PFSK-1 (cell line): ENCODE measurements around the gene B3GNT4. TPM values are rescaled to one million over a fixed set of nuclear protein-coding genes. Genes with fewer than 3 reads are reported as not detected.

Experiments
- FOXP2 ChIP-seq: optimal IDR thresholded peaks from 2 replicates; pipeline ENCODE3; 2011; ENCODE audit warnings: borderline replicate concordance, control low read depth, inconsistent platforms; ENCODE audit not compliant: insufficient read depth; ENCODE audit errors: extremely low read length, extremely low read depth
- POLR2AphosphoS5 ChIP-seq: IDR thresholded peaks from 2 replicates; pipeline ENCODE4 v1.6.1; 2012; ENCODE audit warnings: low read depth, mild to moderate bottlenecking, control low read depth, low read length, moderate library complexity
- SIN3A ChIP-seq: IDR thresholded peaks from 2 replicates; pipeline ENCODE4 v1.6.1; 2012; ENCODE audit warnings: mild to moderate bottlenecking, low read length, moderate library complexity, borderline replicate concordance; ENCODE audit not compliant: insufficient read depth
- TAF1 ChIP-seq: IDR thresholded peaks from 2 replicates; pipeline ENCODE4 v1.6.1; 2012; ENCODE audit warnings: low read length, control low read depth, borderline replicate concordance; ENCODE audit not compliant: insufficient read depth
- polyA plus RNA-seq: library from polyadenylated mRNA; unstranded; fragments of >200 nt; gene quantifications from one replicate; pipeline ENCODE4 v1.2.1, GENCODE V29; 2012; ENCODE audit warnings: low read depth, missing spikeins; ENCODE audit not compliant: insufficient read length
- TF ChIP-seq, protein P1 (sequence below), 2 experiments: IDR thresholded peaks; 2 replicates each; pipeline versions ENCODE4 v1.6.1 to v1.8.0; 2011 to 2012; ENCODE audit warnings: low read depth in 2 of 2, low read length in 2 of 2, control low read depth in 1 of 2, inconsistent platforms in 1 of 2, mild to moderate bottlenecking in 1 of 2, moderate library complexity in 1 of 2; ENCODE audit not compliant: insufficient read depth in 1 of 2

B3GNT4 gene
- polyA plus RNA-seq = 0.13 TPM

DNA sequence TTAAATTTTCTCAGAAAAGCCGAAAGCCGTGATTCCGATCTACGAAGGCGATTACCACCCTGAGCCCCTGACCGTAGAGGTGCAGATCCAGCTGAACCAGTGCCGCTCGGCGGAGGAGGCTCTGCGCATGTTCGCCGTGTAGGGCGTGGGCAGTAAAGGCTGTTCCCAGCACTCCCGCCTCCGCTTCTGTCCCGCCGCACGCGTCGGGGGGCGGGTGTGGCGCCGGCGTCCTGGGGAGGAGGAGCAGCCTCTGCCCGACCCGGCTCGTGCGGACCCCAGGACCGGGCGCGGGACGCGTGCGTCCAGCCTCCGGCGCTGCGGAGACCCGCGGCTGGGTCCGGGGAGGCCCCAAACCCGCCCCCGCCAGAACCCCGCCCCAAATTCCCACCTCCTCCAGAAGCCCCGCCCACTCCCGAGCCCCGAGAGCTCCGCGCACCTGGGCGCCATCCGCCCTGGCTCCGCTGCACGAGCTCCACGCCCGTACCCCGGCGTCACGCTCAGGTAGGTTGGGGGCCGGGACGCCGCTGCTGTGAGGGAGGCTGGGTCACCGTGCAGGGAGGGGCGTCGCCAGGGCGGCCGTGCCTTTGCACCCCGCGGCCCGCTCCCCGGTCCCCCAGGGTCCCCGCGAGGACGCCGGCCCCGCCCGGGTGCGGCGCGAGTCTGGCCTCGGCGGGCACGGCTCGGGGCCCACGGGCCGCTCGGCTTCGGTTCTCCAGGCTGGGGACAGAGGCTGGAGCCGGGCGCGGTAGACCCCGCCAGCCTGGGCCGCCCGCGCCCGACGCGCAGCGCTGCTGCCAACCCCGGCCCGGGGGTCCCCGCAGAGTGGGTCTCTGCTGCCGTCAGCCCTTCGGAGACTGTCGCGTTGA is at the start of gene B3GNT4:
Gene B3GNT4, plus strand, starts transcription at position 409 of the 866 bp plus-strand sequence. CDS start 910 bp downstream, outside the sequence.
- TF ChIP-seq, protein P1, sequence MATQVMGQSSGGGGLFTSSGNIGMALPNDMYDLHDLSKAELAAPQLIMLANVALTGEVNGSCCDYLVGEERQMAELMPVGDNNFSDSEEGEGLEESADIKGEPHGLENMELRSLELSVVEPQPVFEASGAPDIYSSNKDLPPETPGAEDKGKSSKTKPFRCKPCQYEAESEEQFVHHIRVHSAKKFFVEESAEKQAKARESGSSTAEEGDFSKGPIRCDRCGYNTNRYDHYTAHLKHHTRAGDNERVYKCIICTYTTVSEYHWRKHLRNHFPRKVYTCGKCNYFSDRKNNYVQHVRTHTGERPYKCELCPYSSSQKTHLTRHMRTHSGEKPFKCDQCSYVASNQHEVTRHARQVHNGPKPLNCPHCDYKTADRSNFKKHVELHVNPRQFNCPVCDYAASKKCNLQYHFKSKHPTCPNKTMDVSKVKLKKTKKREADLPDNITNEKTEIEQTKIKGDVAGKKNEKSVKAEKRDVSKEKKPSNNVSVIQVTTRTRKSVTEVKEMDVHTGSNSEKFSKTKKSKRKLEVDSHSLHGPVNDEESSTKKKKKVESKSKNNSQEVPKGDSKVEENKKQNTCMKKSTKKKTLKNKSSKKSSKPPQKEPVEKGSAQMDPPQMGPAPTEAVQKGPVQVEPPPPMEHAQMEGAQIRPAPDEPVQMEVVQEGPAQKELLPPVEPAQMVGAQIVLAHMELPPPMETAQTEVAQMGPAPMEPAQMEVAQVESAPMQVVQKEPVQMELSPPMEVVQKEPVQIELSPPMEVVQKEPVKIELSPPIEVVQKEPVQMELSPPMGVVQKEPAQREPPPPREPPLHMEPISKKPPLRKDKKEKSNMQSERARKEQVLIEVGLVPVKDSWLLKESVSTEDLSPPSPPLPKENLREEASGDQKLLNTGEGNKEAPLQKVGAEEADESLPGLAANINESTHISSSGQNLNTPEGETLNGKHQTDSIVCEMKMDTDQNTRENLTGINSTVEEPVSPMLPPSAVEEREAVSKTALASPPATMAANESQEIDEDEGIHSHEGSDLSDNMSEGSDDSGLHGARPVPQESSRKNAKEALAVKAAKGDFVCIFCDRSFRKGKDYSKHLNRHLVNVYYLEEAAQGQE (IDR thresholded peaks at IDR 0.05; ENCODE audit: insufficient read depth in 1 of 2, low read depth in 2 of 2, low read length in 2 of 2) = no peak
- TF ChIP-seq FOXP2 = no peak
- no peak for TF ChIP-seq TAF1
- no peak for TF ChIP-seq SIN3A
- no peak for TF ChIP-seq POLR2AphosphoS5

DNA sequence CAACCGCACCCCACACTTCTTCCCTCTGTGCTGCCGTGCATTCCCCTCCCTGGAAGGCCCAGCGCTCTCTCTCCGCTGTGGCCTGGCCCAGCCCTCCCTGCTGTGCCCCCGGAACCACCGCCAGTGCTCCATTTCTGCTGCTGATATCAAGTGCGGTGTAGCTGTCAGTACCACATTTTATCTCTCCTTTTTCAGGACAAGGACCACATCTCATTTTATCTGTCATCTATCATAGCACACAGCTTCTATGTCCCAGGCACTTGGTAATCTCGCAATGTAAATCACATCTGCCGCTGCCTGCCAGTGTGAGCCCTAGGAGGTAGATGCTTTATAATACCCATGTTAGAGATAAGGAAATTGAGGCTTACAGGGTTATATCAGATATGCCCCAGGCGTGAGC is 47.8 kb upstream of the B3GNT4 start:
- TF ChIP-seq, protein P1 (IDR thresholded peaks at IDR 0.05; ENCODE audit: insufficient read depth in 1 of 2, low read depth in 2 of 2, low read length in 2 of 2) = no peak
- no peak for TF ChIP-seq POLR2AphosphoS5
- TF ChIP-seq FOXP2 = no peak
- no peak for TF ChIP-seq TAF1
- TF ChIP-seq SIN3A = no peak

DNA sequence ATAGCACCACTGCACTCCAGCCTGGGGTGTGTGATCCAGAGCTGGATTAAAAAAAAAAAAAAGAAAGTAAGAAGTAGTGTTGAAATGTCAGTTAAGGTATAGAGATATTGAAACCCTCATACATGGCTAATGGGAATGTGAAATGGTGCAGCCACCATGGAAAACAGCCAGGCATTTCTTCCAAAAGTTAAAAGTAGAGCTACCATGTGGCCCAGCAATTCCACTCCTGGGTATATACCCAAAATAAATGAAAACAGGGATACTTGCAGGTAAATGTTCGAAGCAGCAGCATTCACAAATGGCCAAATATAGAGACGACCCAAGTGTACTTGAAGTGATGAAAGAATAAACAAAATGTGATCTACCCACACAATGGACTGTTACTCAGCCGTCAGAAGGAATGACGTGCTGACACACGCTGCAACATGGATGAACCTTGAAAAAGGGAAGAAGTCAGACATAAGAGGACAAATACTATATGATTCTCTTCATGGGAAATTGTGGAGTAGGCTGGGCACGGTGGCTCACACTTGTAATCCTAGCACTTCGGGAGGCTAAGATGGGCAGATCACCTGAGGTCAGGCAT is 44.7 kb upstream of the B3GNT4 start:
- TF ChIP-seq POLR2AphosphoS5 (no peak), TAF1 (no peak), SIN3A (no peak), FOXP2 (no peak)
- TF ChIP-seq, protein P1 (IDR thresholded peaks at IDR 0.05; ENCODE audit: insufficient read depth in 1 of 2, low read depth in 2 of 2, low read length in 2 of 2) = no peak

- TF ChIP-seq, protein P1 (IDR thresholded peaks at IDR 0.05; ENCODE audit: insufficient read depth in 1 of 2, low read depth in 2 of 2, low read length in 2 of 2) = no peak
- TF ChIP-seq POLR2AphosphoS5 (no peak), SIN3A (no peak), TAF1 (no peak), FOXP2 (no peak)
These were observed 43.6 kb upstream of the B3GNT4 start for GRCh38 chr12:122159882-122160281.
